ENCODE measurements around the gene LCP2.

LCP2 gene

DNA sequence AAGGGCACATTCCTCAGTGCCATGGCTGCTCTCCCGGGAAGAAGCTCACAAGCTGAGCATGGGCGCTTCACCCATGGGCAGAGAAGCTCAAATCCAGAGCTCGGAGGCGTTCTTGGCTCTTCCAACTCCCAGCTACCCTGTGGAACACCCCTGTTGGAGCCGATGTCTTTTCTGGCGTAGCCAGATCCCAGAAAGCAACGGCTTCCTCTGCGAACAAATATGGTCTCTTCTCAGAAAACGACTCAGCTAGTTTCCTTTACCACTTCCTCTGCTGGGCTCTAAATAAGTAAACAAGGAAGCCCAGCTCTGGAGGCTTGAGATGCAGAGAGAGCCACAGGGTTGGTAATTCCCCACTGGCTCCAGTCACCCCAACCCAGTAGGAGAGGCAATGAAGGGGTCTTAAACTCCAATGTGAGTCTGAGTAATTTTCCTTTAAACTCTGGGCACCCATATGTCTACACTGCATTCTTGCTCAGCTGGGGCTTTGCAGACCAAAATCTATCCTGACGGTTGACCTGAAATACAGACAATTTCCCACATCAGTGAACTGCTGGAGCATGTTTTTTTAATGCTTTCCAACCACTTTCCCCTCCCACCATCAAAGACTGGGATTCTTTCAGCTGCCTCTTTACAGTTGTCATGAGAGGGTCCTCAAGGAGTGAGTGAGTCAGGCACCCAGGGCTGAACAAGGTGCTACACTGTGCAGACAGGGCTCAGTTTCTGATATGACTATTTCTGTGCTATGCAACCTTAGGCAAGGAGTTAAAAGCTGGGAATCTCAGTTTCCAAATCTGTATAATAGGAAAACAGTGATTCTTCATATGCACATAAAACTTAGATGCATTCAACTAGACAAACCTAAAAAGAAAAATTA, at the start of gene LCP2:
Gene LCP2 (minus strand): TSS at position 189 of the 874 bp plus-strand sequence. CDS start 166 bp downstream, at position 23.
- DNase-seq: no peak

DNA sequence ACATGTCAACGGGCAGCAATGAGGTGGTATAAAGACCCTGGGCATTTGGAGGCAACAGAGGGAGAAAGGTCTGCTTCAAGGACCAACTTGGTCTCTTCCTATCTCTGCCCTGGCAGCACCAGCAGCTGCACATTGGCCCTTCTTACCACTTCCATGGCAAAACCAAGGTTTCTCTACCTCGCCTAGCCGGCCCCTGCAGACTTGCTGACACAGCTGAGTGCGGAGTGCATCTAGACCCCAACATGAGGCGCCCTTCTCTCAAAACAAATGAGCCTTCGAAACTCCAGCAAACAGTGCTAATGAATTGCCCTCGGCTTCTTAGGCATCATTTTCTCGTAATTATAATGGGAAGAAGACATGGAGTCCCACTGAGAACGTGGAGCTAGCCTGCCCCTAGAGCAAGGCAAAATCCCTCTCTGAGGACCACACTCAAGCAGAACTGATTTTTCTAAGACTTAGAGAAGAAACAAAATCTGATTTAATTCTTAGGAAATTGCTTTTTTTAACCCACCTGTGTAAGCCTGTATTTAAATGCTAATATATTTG, 49.5 kb upstream of the LCP2 start:
- no peak for DNase-seq

DNA sequence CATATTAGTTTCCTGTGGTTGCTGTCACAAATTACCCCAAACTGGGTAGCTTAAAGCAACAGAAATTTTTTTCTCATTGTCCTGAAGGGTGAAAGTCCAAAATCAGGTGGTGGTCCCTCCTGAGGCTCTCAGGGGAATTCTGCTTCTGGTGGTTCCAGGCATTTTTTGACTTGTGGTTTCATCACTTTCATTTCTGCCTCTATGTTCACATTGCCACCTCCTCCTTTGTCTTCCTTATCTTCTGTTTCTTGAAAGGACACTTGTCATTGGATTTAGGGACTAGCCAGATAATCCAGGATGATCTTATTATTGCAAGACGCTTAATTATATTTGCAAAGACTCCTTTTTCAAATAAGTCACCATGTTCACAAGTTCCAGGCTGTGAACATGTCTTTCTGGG, 48.4 kb upstream of the LCP2 start:
- DNase-seq: no peak

DNA sequence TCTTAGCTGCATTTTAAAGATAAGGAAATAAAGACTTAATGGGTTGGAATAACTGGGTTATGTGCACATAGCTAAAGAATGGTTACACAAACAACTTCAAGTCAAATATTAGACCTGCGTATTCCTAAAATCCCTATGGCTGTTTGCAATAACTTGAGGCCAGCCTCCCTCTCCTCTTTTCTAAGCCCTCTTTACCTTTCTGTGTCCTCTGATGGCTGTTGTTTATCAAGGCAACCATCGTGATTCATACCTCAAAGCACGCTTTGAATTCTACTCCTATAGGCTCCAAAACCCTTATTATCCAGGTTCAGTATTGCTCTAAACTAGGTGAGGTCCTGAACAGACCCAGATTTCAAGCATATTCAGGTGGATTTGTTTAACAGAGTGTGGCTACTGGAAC, 45.6 kb upstream of the LCP2 start:
- DNase-seq: no peak

DNA sequence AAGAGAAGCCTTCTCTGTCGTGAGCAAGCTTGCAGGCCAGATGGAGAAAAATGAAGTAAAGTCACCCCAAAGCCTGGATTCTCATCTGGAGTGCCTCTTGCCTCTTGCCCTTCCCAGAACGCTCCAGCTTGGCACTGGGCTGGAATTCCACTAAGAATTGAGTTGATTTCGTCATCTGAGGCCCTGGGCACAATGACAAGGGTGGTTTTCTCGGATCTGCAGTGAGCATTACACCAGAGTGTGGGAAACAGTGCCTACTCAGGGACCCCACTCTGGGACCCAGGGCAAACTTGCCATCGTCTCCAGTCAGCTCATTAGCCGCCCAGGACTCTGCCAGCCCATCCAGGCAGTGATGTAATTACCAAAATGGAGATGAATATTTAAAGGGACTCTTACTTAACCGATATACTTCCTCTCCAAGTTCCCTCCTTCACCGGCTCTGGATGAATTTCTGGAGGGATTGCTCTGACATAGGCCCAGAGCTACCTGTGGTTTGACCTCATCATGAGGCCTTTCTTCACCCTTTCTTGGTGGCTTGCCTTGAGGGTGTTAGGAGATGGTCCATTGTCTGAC, 44.7 kb upstream of the LCP2 start:
- no peak for DNase-seq

DNA sequence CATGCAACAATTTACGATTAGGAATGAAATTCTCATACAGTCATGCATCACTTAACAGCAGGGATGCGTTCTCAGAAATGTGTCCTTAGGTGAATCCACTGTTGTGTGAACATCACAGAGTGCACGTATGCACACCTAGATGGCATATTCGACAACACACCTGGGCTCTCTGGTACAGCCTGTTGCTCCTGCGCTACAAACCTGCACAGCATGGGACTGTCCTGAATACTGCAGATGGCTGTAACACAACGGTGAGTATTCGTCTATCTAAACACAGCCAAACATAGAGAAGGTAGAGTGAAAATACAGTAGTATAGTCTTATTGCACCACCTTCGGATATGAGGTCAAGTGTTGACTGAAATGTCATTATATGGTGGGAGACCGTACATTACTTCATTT, 44.0 kb upstream of the LCP2 start:
- no peak for DNase-seq

DNA sequence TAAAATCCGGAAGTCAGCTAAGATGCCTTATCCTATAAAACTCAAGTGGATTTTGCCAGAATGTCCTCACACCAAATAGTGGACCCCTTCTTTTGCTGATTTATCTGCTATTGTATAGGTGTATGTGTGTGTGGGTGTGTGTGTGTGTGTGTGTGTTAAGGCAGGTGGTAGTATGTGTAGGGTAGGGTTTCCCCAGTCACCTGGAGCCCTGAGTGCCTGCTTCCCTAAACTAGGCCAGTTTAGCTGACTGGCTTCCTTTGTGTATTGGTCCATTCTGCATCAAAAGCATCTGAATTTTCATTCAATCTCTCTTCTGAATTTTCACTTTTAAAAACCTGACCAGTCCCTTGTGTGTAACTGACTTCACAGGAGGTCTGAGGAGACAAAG, 42.2 kb upstream of the LCP2 start:
- DNase-seq: no peak

DNA sequence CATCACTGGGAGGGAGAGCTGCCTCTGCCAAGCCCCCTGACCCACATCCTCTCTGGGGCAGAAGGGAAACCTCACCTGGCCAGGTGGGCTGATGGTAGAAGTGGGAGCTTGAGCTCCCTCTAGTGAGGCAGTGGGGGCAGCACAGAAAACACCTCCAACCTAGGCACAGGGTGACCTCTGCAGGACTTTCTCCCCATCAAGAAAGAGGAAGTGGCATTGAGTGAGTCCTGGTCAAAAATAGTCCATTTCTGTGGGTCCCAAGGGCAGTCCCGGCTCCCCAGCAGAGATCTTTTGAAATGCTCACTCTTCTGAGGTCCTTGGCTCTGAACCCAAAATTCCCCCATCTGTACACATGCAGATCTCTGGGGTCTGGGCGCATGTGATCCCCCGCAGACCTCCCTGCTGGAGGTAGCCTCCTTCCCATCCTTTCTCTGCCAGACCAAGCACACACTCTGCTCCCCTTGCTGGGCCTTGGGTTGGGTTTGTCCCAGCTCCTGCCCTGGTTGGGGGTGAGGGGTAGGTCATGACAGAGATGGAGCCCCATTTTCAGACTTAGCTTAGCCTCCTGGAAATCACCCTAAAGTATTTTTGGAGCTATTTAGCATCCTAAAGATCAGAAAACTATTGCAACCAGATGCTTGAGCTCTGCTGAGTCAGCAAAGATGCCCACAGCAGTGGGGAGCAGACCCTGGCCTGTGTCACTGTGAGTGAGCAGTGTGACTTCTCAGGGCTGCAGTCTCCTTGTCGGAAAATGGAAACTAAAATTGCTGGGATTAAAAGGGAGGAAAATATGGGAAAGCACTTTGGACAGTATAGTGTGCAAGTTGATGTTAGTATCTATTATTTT, 41.6 kb upstream of the LCP2 start:
- DNase-seq: no peak

DNA sequence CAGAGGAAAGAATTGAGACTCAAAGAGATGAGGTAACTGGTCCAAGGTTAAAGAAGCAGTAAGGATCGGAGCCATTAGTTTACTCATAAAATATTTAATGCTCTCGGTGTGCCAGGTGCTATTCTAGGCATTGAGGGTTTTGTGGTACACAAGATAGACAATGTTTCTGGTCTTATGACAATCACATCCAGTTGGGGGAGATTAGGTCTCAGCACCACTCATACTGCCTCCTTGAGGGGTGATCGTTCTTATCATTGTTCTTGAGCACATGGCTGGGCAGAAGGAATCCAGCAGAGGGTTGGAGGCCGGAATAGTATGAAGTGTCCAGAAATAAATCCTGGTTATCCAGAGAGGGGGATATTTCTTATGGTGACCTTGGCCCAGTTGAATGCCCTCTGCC, 40.7 kb upstream of the LCP2 start:
- no peak for DNase-seq

DNA sequence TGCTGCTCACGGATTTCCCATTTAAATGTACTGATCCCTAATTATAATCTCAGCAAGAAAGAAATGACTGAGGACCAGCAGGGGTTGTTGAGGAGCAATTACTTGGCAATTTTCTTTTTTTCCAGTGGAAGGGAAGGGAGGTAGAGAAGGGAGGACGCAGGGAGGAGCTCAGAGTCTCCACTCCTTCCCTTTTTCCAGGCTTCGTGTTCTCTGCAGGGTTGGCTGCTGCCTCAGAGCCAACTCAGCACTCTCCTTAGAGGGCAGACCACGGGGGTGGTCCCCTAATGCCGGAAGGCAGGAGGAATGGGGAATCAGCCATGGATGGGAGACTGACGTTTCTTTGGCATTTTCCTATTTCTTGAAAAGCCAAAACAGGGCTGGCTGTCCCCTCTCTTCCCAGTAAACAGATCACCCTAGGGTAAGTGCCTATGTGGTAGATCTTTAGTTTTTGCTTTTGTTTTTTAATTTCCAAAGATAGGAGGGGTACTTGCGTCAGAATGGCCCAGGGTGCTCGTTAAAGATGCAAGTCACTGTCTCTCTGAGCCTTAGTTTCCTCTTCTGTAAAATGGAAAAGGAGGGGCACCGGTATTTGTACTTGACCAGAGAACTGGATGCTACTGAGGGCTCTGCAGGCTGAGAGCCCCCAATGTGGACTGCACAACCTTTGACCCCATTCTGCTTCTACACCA, 39.6 kb upstream of the LCP2 start:
- no peak for DNase-seq

DNA sequence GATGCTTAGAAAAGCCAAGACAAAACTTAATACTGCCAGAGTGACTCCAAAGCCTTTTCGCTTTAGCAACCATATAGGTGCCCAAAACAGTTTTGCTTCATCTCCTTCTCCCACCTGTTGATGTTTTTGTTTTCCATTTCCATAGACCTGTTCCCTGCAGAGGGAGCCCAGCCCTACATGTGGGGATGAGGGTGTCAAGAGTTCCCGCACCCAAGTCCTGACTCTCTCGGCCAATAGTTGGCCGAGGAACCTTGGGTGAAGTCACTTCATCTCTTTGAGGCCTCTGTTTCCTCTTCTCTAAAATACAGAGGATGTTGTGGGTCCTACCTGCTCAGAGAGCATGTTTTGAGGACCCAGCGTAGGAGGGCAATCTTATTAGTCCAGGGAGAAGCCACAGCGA, 38.5 kb upstream of the LCP2 start:
- DNase-seq: no peak

DNA sequence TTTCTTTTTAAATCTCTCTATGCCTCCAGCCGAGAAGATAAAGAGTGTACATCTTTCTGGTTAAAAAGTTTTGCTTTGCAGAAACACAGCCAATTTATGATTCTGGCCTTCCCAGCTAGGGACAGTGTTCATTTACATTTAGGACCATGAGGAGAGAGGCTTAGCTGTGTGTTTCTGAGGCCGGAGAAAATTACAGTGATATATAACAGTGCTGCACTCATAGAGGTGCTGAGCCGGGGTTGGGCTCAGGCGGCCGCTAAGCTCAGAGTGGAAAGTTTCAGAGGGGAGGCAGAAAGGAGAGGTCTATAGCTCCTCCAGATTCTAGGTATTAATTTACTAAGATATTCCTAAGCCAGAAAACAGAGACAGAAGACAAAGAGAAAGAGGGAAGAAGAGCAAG, 37.0 kb upstream of the LCP2 start:
- no peak for DNase-seq

DNA sequence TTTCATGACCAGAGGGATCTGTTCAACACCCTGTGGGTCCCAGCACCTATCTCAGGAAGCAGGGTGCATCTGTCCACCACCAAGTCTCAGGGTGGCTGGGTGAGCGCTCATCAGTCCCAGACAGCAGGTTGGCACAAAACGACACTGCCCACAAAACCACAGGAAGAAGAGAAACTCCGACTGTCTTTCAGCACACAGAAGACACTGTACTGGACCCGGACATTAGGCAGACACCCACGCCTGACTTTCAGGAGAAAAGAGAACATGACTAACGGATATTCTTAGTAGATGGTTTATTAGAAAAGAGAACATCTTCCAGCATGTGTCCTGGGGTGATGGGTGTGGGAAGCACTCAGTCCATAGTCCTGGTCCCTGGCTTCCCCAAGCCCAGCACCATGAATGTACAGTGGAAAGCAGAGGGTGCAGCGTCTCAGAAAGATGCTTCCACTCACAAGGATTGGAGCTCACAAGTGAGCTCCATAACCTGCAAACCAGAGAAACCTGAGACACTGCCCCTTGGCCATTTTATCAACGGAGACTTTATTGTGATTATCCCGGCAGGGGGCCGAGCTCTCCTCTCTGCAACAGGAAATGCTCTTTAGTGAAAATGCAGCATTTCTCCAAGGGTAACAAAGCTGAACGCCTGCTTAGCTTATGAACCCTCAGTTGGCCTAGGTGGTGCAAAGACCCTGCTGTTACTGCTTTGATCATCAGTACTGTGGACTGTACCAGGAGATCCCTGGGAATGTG, 35.8 kb upstream of the LCP2 start:
- DNase-seq: no peak

DNA sequence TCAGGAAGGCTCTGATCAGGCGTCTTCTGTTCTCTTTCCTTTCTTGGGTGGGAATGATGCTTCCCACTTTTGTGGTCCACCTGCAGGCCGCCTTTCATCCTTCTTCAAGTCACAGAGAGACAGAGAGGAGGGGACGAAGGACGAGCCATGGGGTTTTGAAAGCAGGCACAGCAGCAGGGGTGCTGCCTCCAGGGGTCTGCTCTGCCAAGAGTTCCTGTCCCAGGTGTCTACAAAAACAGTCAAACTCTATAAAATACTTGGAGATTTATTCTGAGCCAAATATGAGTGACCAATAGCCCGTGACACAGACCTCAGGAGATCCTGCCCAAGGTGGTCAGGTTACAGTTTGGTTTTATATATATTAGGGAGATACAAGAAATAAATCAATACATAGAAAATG, 34.5 kb upstream of the LCP2 start:
- DNase-seq: no peak

DNA sequence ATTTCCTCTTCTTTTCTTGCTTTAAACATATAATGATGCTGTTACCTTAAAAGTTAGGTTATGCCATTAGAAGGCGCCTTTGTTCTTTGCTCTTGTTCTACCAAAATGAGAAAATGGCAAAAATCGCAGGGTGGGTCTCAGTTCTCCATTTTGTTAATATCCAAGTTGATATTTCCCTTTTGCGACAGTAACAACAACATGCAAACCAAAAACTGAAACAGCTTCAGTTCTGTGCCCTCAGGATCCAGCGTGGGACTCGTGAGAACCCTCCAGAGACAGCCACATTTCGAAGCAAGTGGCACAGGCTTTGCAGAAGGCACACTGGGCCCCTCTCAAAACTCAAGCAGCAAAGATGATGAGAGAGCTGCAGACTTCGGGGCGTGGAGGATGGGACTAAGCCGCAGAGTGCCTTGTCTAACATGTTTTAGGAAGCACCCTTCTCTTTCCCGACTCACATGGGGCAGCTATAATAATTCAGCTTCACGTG, 33.0 kb upstream of the LCP2 start:
- no peak for DNase-seq

DNA sequence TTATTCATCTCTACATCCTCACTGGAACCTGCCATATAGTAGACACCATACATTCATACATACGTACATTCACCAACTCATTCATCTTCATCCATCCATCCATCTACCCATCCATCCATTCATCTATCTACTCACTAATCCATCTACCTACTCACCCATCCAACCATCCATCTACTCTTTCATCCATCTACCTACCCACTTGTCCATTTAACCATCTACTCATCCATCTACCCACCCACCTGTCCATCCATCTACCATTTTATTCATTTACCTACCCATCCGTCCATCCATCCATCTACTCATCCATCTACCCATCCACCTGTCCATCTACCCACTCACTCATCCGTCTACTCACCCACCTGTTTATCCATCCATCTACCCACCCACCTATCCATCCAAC, 31.9 kb upstream of the LCP2 start:
- DNase-seq: no peak

DNA sequence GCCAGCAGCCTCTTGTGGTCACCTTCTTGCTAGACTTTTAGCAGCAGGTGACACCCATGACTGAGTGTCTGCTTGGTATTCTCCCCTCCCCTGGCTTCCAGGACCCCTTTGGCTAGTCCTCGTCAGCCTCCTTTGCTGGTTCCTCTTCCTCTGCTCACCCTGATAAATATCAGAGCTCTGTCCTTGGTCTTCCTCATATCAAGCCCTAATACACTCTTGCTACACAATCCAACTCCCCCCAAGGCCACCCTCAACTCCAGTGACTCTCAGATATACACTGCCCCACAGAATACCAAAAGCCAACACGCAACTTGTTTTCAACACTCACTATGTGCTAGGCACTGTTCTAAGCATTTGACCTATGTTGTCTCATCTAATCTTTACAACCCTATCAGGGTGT, 30.3 kb upstream of the LCP2 start:
- no peak for DNase-seq

DNA sequence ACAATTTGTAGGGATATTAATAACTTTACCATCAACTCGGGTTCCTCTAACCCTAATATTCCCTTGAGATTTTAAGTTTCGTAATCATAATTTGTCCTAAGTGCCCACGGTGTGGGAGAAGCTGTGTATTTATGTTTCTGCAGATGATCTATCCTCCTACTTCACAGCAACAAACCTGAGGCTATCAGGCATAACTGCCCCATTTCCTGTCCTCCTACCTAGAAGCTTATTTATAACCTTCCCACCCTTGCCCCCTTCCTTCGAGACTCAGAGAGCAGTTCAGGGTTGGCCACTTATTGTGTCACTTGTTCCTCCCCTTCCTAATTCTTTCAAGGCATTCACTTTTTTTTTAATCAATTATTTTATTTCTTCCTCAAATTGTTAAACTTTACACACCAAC, 29.6 kb upstream of the LCP2 start:
- DNase-seq: no peak

DNA sequence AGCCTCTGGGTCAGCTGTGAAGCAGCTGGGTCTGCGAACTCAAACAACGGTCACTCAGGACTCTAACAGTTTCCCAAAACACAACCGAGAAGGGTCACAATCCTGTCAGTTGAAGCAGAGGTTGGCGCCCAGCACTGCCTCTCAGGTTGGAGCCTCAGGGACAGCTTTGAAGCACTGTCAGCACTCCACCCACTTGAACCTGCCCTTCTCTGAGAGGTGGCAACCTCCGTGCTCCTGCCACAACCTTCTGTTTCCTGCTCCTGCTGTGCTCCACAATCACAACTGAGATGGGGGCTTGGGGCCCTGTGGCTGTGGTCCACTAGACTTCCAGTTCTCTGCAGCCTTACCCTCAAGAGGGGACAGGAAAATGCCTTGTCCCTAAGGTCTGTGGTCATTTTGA, 21.7 kb upstream of the LCP2 start:
- no peak for DNase-seq

DNA sequence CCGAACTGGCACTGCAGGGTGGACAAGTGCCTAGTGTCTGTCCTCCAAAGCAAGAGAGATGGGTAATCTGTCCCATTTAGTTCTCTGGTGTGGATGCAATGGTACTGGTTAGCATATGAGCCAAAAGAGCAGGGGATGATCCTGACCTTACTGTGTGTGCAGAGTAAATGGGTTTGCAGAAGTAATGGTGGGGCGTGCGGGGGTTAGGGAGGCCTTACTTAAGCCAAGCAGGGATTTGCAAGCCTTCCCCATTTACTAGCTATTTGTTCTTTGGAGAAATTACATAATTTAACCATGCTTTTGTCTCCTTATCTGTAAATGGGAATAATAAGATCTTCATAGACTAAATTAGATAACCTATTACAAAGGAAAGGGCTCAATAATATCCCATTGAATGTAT, 19.9 kb upstream of the LCP2 start:
- DNase-seq: no peak

DNA sequence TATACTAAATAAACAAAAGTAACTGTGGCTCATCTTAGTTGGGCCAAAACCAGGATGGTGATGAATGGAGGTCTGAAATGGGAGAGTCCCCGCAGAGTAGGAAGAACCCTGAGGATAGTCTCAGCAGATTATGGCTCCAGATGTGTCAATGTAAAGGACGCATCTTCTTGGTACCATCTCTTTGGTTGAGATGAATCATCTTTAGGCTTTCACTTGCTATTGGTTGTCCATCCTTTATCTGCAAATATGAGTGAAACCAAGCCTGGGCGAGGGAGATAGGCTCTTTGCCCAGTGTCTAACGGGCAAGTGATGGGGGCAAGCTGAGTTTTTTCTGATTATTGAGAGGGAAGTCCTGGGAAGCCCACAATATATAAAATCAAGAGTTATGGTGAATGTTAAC, 19.4 kb upstream of the LCP2 start:
- no peak for DNase-seq

DNA sequence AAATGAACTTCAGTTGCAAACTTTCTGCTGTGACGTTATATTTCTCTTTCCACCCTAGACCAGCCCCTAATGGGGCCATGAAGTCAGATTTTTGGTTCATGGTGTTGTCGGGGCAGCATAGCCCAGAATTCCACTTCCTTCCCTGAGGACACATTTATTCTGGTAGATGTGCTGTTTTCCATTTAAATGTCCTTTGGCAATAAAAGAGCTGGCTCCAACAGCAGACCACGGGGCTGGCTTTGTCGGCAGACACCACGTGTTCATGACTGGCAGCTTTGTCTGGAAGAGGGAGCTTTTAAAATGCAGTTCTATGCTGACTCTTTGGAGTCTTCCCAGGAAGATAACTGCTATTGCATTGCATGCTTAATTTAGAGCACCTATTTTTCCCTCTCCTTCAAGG, 17.6 kb upstream of the LCP2 start:
- DNase-seq: peak; percentile 61

Data from eye (tissue), 1 donor.